SU-DHL-6 (cell line): ENCODE data around the gene F9.

Experiments used
- H2AFZ ChIP-seq: fragments of 200-600 bp; sonication (generic); 2 replicates; pipeline ENCODE4 v1.6.1; 2014; ENCODE audit warnings: low read depth, mild to moderate bottlenecking, moderate library complexity, mixed read lengths, antibody characterized with exemption, low read length; ENCODE audit not compliant: severe bottlenecking
- H3F3A ChIP-seq: fragments of 200-600 bp; shearing (Covaris generic); 2 replicates; pipeline ENCODE4 v1.6.0; 2016; ENCODE audit warnings: antibody characterized with exemption, mild to moderate bottlenecking; ENCODE audit not compliant: insufficient read depth
- H3K27ac ChIP-seq: fragments of 200-600 bp; sonication (generic); 2 replicates; pipeline ENCODE4 v1.5.1; 2016; ENCODE audit warnings: low read depth, mild to moderate bottlenecking, low read length, moderate library complexity, mixed read lengths
- H3K27me3 ChIP-seq: fragments of 200-600 bp; sonication (generic), shearing (Covaris generic); 2 replicates; pipeline ENCODE4 v1.6.0; 2014; ENCODE audit warnings: mild to moderate bottlenecking, low read length
- H3K36me3 ChIP-seq: fragments of 200-600 bp; sonication (generic); 2 replicates; pipeline ENCODE4 v1.6.1; 2014; ENCODE audit warnings: mild to moderate bottlenecking, low read length, mixed read lengths
- H3K4me2 ChIP-seq: fragments of 300-600, 200-600 bp; shearing (Covaris generic), sonication (generic); 2 replicates; pipeline ENCODE4 v1.6.0; 2014; ENCODE audit warnings: low read length, low read depth, mild to moderate bottlenecking; ENCODE audit not compliant: poor library complexity, severe bottlenecking
- H3K4me3 ChIP-seq: fragments of 200-600 bp; sonication (generic); 2 replicates; pipeline ENCODE4 v1.5.1; 2014; ENCODE audit warnings: antibody characterized with exemption, low read length, mild to moderate bottlenecking, mixed read lengths; ENCODE audit not compliant: insufficient read depth, poor library complexity, severe bottlenecking
- H3K79me2 ChIP-seq: fragments of 200-600 bp; sonication (generic); 2 replicates; pipeline ENCODE4 v1.6.1; 2014; ENCODE audit warnings: mild to moderate bottlenecking, low read length, moderate library complexity; ENCODE audit not compliant: insufficient read depth
- H3K9ac ChIP-seq: fragments of 200-600 bp; sonication (generic); 2 replicates; pipeline ENCODE4 v1.7.0; 2014; ENCODE audit warnings: mild to moderate bottlenecking, low read length
- H3K9me2 ChIP-seq: fragments of 200-600 bp; sonication (generic); replicated peaks from 2 replicates; pipeline ENCODE4 v1.6.1; 2014; ENCODE audit warnings: low read length; ENCODE audit not compliant: insufficient read depth
- H3K9me3 ChIP-seq: fragments of 200-600 bp; sonication (generic); 2 replicates; pipeline ENCODE4 v1.6.1; 2014; ENCODE audit warnings: low read length, mixed read lengths; ENCODE audit not compliant: insufficient read depth
- H4K20me1 ChIP-seq: fragments of 200-600 bp; sonication (generic); 2 replicates; pipeline ENCODE4 v1.6.1; 2014; ENCODE audit warnings: low read depth, mild to moderate bottlenecking, antibody characterized with exemption, low read length, moderate library complexity, mixed read lengths
- CTCF ChIP-seq: fragments of 200-600 bp; sonication (generic); IDR thresholded peaks from one replicate; pipeline ENCODE4 v1.5.1; 2017; ENCODE audit warnings: antibody characterized with exemption, mild to moderate bottlenecking, low read length, moderate library complexity; ENCODE audit not compliant: insufficient read depth, poor library complexity, severe bottlenecking
- EZH2phosphoT487 ChIP-seq: fragments of 200-600 bp; sonication (generic), shearing (Covaris generic); conservative IDR thresholded peaks from 2 replicates; pipeline ENCODE4 v1.6.1; 2018; ENCODE audit warnings: mild to moderate bottlenecking, antibody characterized with exemption, low read length, moderate library complexity, mixed read lengths

The F9 gene

GRCh38 chrX:139495324-139495723 lies 35.2 kb upstream of the F9 start:
- Histone ChIP-seq H3K27me3 (no peaks in the 10 kb centered on the region), H3F3A (no peaks in the 10 kb centered on the region)

GRCh38 chrX:139506333-139506732 lies 24.2 kb upstream of the F9 start:
- H3K79me2 ChIP-seq, result no peaks in the 10 kb centered on the region
- no peaks in the 10 kb centered on the region for H3K27me3 ChIP-seq
- no peak overlapping the region for H3K9ac ChIP-seq
- H3K27ac ChIP-seq, result no peak overlapping the region
- no peak overlapping the region for H3K4me3 ChIP-seq
- TF ChIP-seq CTCF (no peak), EZH2phosphoT487 (no peak)
- no peaks in the 10 kb centered on the region for H3K9me2 ChIP-seq
- no peaks in the 10 kb centered on the region for H4K20me1 ChIP-seq
- no peak overlapping the region for H2AFZ ChIP-seq
- H3K4me2 ChIP-seq, result no peak overlapping the region
- H3F3A ChIP-seq, result no peaks in the 10 kb centered on the region
- no peaks in the 10 kb centered on the region for H3K9me3 ChIP-seq
- H3K36me3 ChIP-seq, result no peaks in the 10 kb centered on the region

More at GRCh38 chrX:139495324-139495723, 35.2 kb upstream of the F9 start:
- Histone ChIP-seq H3K9me2 (no peaks in the 10 kb centered on the region), H4K20me1 (no peaks in the 10 kb centered on the region), H3K9me3 (no peaks in the 10 kb centered on the region), H3K36me3 (no peaks in the 10 kb centered on the region), H3K79me2 (no peaks in the 10 kb centered on the region), H3K9ac (no peak overlapping the region), H3K4me3 (no peak overlapping the region), H3K4me2 (no peak overlapping the region), H2AFZ (no peak overlapping the region), H3K27ac (no peak overlapping the region)
- no peak for TF ChIP-seq EZH2phosphoT487
- TF ChIP-seq CTCF, result no peak

- Histone ChIP-seq H3K4me2 (no peak overlapping the region), H2AFZ (no peak overlapping the region), H3K79me2 (no peaks in the 10 kb centered on the region), H3K9me2 (no peaks in the 10 kb centered on the region), H4K20me1 (no peaks in the 10 kb centered on the region), H3K4me3 (no peak overlapping the region), H3K27ac (no peak overlapping the region), H3K27me3 (no peaks in the 10 kb centered on the region), H3K36me3 (no peaks in the 10 kb centered on the region), H3F3A (no peaks in the 10 kb centered on the region), H3K9ac (no peak overlapping the region), H3K9me3 (no peaks in the 10 kb centered on the region)
- no peak for TF ChIP-seq EZH2phosphoT487
- no peak for TF ChIP-seq CTCF
Measured at GRCh38 chrX:139508099-139508498, 22.4 kb upstream of the F9 start.
